Germinal center (tissue), 1 donor: ENCODE measurements around the gene PYGL.
A peak's percentile ranks its signal among the peaks of the same experiment; 100 is the strongest.
"Not testable (repeated sequence)": the region's sequence is repeated elsewhere in the genome, so short reads cannot be mapped to it uniquely, and the experiment has no call there.

ENCODE experiments used
- DNase-seq: peaks from one replicate; pipeline ENCODE4 v3.0.0; 2012; ENCODE audit warnings: mixed read lengths, low spot score

Gene PYGL

GRCh38 chr14:50943943-50944646 lies at the start of gene PYGL:
Gene PYGL (minus strand): TSS chr14:50944483. CDS start chr14:50944403, 80 bp downstream.
- DNase-seq = peak; percentile 58

GRCh38 chr14:50985859-50986331 lies 41.6 kb upstream of the PYGL start:
- no peak for DNase-seq

GRCh38 chr14:50985124-50985858 lies 41.0 kb upstream of the PYGL start:
- DNase-seq = no peak

GRCh38 chr14:50984036-50984710 lies 39.9 kb upstream of the PYGL start:
- DNase-seq = no peak

- DNase-seq = no peak
These were observed 35.9 kb upstream of the PYGL start for GRCh38 chr14:50979941-50980850.

DNA sequence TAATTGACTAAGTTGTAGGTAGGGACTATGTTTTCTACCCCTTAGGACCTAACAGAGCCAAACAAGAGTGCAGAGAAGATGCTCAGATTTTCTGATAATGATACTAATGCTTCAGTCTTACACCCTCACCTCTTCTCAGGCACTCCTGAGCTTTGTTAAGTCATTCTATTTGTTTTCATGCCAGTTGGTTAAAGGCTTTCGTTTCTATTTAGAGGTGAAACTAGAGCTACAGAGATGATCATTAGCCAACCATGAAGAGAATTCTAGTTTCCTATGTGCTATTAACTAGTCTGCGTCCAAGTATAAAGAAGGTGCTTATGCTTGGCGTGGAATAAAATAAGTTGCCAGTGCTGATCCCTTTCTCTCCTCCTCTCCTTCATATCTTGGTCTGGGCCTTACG lies 34.6 kb upstream of the PYGL start:
- DNase-seq = no peak

DNA sequence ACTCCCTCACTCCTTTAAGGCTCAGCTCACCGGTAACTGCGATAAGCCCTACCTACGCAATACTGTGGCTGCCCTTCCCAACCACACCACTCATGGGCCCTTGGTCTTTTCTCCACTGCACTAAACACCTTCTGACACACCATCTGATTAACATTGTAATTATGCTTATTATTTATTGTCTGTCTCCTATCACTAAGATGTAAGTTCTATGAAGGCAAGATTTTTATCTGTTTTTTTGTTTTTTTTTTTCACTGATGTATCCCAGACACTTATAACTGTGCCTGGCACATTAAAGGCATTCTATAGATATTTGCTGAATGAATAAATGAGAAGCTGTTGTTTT lies 34.2 kb upstream of the PYGL start:
- no peak for DNase-seq

DNA sequence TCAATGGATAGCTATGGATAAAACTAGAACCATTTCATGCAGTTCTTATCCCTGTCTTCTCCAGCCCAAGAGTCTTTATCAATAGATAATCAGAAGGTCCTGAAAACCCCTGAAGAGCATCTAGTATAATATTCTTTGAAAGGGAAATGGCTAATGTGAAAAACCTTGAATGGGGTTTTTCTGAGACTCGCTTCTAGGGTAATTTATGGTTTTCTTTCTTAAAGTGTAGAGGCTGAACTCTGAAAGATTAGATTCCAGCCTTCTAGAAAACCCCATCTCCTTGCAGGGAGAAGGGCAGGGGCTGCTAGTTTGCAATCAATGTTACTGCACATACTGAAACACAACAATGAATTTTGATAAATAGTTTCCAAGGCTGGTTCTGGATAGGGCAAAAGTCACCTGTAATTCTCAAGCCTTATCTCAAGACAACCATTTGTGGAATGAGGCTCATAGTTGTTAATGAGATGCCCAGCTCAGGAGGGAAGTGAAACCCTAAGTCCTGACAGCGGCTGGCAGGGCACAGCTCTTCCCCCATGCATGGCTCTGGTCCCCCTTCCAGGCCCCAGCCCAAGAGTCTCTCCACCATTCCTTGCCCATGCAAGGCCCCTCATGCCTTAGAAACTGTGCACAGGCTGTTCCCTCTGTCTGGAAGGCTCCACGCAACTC lies 33.7 kb upstream of the PYGL start:
- peak; percentile 61 for DNase-seq

DNA sequence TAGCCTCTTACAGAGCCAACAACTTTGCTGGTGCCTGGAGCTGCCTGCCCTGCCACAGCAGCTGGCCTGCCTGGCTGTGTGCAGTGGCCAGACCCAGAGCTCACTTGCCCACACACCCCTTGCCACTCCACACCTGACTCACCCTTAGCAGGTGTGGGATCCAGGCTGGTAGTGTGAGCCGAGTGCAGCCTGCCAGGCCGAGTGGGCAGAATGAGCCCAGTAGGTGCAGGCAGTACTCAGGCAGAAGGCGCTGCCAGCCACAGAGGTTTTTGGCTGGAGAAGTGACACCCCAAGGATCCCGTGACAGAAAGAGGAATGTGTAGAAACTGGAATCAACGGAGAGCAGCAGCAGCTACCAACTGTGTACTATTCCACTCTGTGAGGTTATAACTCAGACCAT lies 29.8 kb upstream of the PYGL start:
- DNase-seq = no peak

- DNase-seq = no peak
These were observed 28.5 kb upstream of the PYGL start for GRCh38 chr14:50972734-50973133.

GRCh38 chr14:50970886-50971781 lies 26.9 kb upstream of the PYGL start:
- DNase-seq = no peak

- DNase-seq = no peak
These were observed 23.5 kb upstream of the PYGL start for GRCh38 chr14:50967790-50968189.

DNA sequence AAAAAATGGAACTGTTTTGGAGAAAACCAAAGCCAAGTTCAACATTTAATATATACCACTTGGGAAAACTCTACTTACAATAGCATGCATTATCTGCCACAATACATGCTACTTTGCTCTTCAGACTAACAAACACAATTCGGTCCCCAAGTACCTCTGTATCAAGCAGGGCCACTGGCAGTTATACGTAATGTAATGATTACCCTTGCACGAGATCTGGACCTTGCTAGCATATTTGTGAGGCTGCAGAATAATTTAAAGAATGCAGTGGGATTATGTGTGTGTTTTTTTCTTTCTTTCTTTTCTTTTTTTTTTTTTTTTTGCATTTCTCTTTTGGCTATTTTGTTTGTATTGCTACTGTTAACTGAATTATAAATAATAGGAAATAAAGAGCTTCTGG lies 22.8 kb upstream of the PYGL start:
- no peak for DNase-seq

DNA sequence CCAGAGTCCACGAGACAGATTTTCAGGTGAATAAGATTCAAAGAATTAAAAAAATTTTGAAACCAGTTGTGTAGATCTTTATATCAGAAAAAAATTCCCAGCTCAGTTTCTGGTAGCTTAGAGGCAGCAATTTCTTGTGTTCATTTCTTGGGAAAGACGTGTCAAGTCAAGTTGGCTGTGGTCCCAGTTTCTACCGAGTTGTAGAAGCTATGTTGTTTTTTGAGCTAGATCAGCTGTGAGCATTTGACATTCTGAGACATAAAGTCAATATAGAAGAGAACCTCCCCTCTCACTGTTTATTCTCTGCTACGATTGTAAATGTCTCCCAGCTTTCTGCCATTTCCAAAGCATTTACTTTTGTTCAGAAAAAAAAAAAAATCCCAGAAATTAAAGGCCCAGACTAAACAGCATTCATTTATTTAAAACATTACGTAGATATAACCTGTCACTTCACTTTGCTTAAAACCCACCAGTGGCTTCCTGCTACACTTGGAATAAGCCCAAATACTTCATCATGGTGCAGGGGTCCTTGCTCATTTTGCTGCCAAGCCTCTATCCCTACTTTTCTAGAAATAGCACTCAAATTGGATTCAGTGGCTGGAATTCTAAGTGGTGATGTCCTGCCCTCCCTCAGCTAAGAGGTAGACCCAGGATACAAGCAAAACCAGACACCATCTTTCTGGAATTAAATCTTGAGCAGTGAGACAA lies 20.6 kb upstream of the PYGL start:
- no peak for DNase-seq

DNA sequence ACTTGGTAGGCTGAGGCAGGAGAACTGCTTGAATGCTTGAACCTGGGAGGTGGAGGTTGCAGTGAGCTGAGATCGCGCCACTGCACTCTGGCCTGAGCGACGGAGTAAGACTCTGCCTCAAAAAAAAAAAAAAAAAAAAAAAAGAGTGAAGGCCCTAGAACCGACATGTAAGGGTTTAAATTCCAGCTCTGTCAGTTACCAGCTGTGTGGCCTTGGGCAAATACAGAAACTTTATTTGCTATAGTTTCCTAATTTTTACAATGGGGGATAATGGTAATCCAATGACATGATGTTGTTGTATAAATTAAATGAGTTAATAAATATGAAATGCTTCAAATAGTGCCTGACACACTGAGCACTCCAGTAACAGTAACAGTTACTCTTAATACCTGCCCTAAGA lies 19.6 kb upstream of the PYGL start:
- DNase-seq = no peak

- DNase-seq = no peak
These were observed 17.4 kb upstream of the PYGL start for GRCh38 chr14:50961605-50962221.

DNA sequence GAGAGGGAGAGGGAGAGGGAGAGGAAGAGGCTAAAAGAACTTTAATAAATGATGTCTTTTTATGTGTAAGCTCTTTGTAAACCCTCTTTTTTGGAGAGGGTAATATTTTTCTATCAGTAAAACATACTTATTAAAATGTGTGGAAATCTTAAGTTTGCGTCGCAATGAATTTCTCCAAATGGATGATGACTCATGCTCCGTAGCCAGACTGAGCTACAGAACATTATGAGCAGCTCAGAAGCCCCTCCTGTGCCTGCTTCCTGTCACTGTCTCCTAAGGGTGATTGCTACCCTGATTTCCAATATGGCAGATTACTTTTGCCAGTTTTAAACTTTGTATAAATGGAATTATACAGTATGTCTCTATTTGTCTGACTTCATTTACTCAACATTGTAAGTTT lies 13.0 kb upstream of the PYGL start:
- no peak for DNase-seq

DNA sequence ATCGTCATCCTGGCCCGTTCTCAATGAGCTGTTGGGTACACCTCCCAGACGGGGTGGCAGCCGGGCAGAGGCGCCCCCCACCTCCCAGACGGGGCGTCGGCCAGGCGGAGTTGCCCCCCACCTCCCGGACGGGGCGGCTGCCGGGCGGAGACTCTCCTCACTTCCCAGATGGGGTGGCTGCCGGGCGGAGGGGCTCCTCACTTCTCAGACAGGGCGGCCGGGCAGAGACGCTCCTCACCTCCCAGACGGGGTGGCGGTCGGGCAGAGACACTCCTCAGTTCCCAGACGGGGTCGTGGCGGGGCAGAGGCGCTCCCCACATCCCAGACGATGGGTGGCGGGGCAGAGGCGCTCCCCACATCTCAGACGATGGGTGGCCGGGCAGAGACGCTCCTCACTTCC lies 12.1 kb upstream of the PYGL start:
- not testable (repeated sequence) for DNase-seq

- no peak for DNase-seq
These were observed 11.2 kb upstream of the PYGL start for GRCh38 chr14:50955373-50956043.
